ENCODE data around the gene MAD2L2.

The MAD2L2 gene

GRCh38 chr1:11704691-11705475, 23.9 kb upstream of the MAD2L2 start:
- no peak for DNase-seq

GRCh38 chr1:11704194-11704529, 23.2 kb upstream of the MAD2L2 start:
- DNase-seq, result no peak

GRCh38 chr1:11703357-11704193, 22.6 kb upstream of the MAD2L2 start:
- DNase-seq, result no peak

- DNase-seq, result no peak
These were observed 21.2 kb upstream of the MAD2L2 start for GRCh38 chr1:11701981-11702803.

- DNase-seq, result no peak
These were observed 20.6 kb upstream of the MAD2L2 start for GRCh38 chr1:11701551-11701961.

- DNase-seq, result no peak
These were observed 19.9 kb upstream of the MAD2L2 start for GRCh38 chr1:11700601-11701467.

GRCh38 chr1:11697893-11698210, 16.9 kb upstream of the MAD2L2 start:
- no peak for DNase-seq

- DNase-seq, result no peak
These were observed 16.4 kb upstream of the MAD2L2 start for GRCh38 chr1:11697188-11697892.

- no peak for DNase-seq
These were observed 14.9 kb upstream of the MAD2L2 start for GRCh38 chr1:11695861-11696260.

- no peak for DNase-seq
These were observed 13.0 kb upstream of the MAD2L2 start for GRCh38 chr1:11693917-11694316.

GRCh38 chr1:11693024-11693590, 12.2 kb upstream of the MAD2L2 start:
- no peak for DNase-seq

GRCh38 chr1:11691928-11692711, 11.2 kb upstream of the MAD2L2 start:
- DNase-seq, result no peak

GRCh38 chr1:11691302-11691914, 10.5 kb upstream of the MAD2L2 start, which contains the start of gene DRAXIN:
TSS of gene DRAXIN (plus strand) at chr1:11691710. CDS start at chr1:11706259, 14,549 bp downstream.
- no peak for DNase-seq

GRCh38 chr1:11690397-11691301, 9.7 kb upstream of the MAD2L2 start:
- DNase-seq, result no peak

- no peak for DNase-seq
These were observed 7.6 kb upstream of the MAD2L2 start for GRCh38 chr1:11688506-11688905.

- DNase-seq, result no peak
These were observed 4.3 kb upstream of the MAD2L2 start for GRCh38 chr1:11685210-11685752.

- no peak for DNase-seq
These were observed 3.1 kb upstream of the MAD2L2 start for GRCh38 chr1:11684070-11684469.

- no peak for DNase-seq
These were observed 1.9 kb upstream of the MAD2L2 start for GRCh38 chr1:11682799-11683198.

All from central memory CD4-positive, alpha-beta T cell (primary cell).